Activated CD8-positive, alpha-beta T cell treated with anti-CD3 and anti-CD28 coated beads, Interleukin-2, amount 10 ng/mL, durations not matched to agents 7 days and 5 days (primary cell): ENCODE measurements around the gene KCNA3. TPM values are rescaled to one million over a fixed set of nuclear protein-coding genes. Genes with fewer than 3 reads are reported as not detected.
A peak's percentile ranks its signal among the peaks of the same experiment; 100 is the strongest.

Experiments
- ATAC-seq: fragments of 150-1000 bp; cut with Tn5 transposase; one replicate; pipeline ENCODE4 v1.10.0; 2021; ENCODE audit warnings: moderate library complexity
- CTCF ChIA-PET: fragments of 350-600 bp; sonication (Branson Sonifier 250); formaldehyde crosslinking; loops from one replicate; lab custom pipeline; 2021; ENCODE audit warnings: antibody characterized with exemption; lab: Charles Lee
- POLR2A ChIA-PET: fragments of 350-600 bp; sonication (Branson Sonifier 250); formaldehyde crosslinking; loops from one replicate; lab custom pipeline; 2021; ENCODE audit warnings: antibody characterized with exemption; lab: Charles Lee
- DNase-seq: peaks from one replicate; pipeline ENCODE4 v3.0.0-alpha.2; 2020
- H3K27ac Mint-ChIP-seq: one replicate; pipeline ENCODE4 v1.8.0; 2021; ENCODE audit warnings: mild to moderate bottlenecking, mixed read lengths
- H3K27me3 Mint-ChIP-seq: one replicate; pipeline ENCODE4 v1.8.0; 2021; ENCODE audit warnings: low read depth, mixed read lengths
- H3K36me3 Mint-ChIP-seq: one replicate; pipeline ENCODE4 v1.8.0; 2021; ENCODE audit warnings: low read depth, mixed read lengths
- H3K4me1 Mint-ChIP-seq: one replicate; pipeline ENCODE4 v1.8.0; 2021; ENCODE audit warnings: low read depth, mixed read lengths
- H3K4me3 Mint-ChIP-seq: one replicate; pipeline ENCODE4 v1.8.0; 2021; ENCODE audit warnings: mild to moderate bottlenecking, mixed read lengths
- H3K9me3 Mint-ChIP-seq: one replicate; pipeline ENCODE4 v1.8.0; 2022; ENCODE audit warnings: mixed read lengths; ENCODE audit not compliant: insufficient read depth
- total RNA-seq, 2 experiments: library from RNA; stranded (reverse); gene quantifications; one replicate each; pipeline ENCODE4 v1.2.3, GENCODE V29; 2021

KCNA3 gene
- total RNA-seq, 2 experiments from 2014 or later, result 49.0 to 49.3 TPM

- Mint-ChIP-seq H3K4me1 (peaks cover 17% of the 10 kb centered on the region), H3K4me3 (no peak overlapping the region), H3K27me3 (no peaks in the 10 kb centered on the region), H3K36me3 (peaks cover 14% of the 10 kb centered on the region), H3K9me3 (no peaks in the 10 kb centered on the region), H3K27ac (no peak overlapping the region)
- DNase-seq (no peak), ATAC-seq (no peak)
- ChIA-PET CTCF (interaction anchor here (1.3 to 1.6 kb wide), 2 partner anchors 61 to 86 kb away, joined by 4 to 5 read pairs; no protein-coding TSS in a partner anchor), POLR2A (no interaction called here)
Measured at GRCh38 chr1:110680036-110680735, 5.4 kb upstream of the KCNA3 start.

- ChIA-PET CTCF (interaction anchor here (1.3 to 8.4 kb wide), 6 partner anchors 42 to 104 kb away, joined by 3 to 60 read pairs (median 6); no protein-coding TSS in a partner anchor), POLR2A (interaction anchor here (0.8 kb wide), 1 partner anchor 10 kb away, joined by 3 read pairs; no protein-coding TSS in a partner anchor)
- DNase-seq (no peak), ATAC-seq (no peak)
- Mint-ChIP-seq H3K9me3 (no peaks in the 10 kb centered on the region), H3K27ac (no peak overlapping the region), H3K36me3 (peaks cover 29% of the 10 kb centered on the region), H3K4me3 (no peak overlapping the region), H3K27me3 (no peaks in the 10 kb centered on the region), H3K4me1 (peaks cover 17% of the 10 kb centered on the region)
Measured at GRCh38 chr1:110677526-110677925, 2.8 kb upstream of the KCNA3 start.

GRCh38 chr1:110676970-110677369 lies 2.2 kb upstream of the KCNA3 start:
- DNase-seq (no peak), ATAC-seq (no peak)
- H3K4me3 Mint-ChIP-seq, result no peak overlapping the region
- H3K27me3 Mint-ChIP-seq, result no peaks in the 10 kb centered on the region
- no peaks in the 10 kb centered on the region for H3K9me3 Mint-ChIP-seq
- peaks cover 20% of the 10 kb centered on the region for H3K4me1 Mint-ChIP-seq
- ChIA-PET CTCF (interaction anchor here (1.3 to 8.4 kb wide), 7 partner anchors 41 to 110 kb away, joined by 3 to 60 read pairs (median 6); no protein-coding TSS in a partner anchor), POLR2A (interaction anchor here (0.8 kb wide), 1 partner anchor 10 kb away, joined by 3 read pairs; no protein-coding TSS in a partner anchor)
- H3K36me3 Mint-ChIP-seq, result peaks cover 35% of the 10 kb centered on the region
- H3K27ac Mint-ChIP-seq, result no peak overlapping the region

GRCh38 chr1:110675060-110675791 lies 486 bp upstream of the KCNA3 start:
- DNase-seq, result no peak
- Mint-ChIP-seq H3K9me3 (no peaks in the 10 kb centered on the region), H3K36me3 (peaks cover 45% of the 10 kb centered on the region), H3K27ac (peak overlapping the region; percentile 73), H3K27me3 (no peaks in the 10 kb centered on the region), H3K4me3 (peak overlapping the region; percentile 95), H3K4me1 (peaks cover 29% of the 10 kb centered on the region)
- ATAC-seq, result peak; percentile 1
- ChIA-PET CTCF (interaction anchor here (1.1 to 8.4 kb wide), 5 partner anchors 27 to 90 kb away, joined by 3 to 60 read pairs (median 26); no protein-coding TSS in a partner anchor), POLR2A (interaction anchor here (2.8 to 7.0 kb wide), 7 partner anchors 28 to 199 kb away, joined by 13 to 118 read pairs (median 47); partner anchors contain the start of gene CD53)

- Mint-ChIP-seq H3K4me3 (peak overlapping the region; percentile 95), H3K4me1 (peaks cover 35% of the 10 kb centered on the region), H3K36me3 (peaks cover 47% of the 10 kb centered on the region), H3K9me3 (no peaks in the 10 kb centered on the region), H3K27ac (peak overlapping the region; percentile 91), H3K27me3 (no peaks in the 10 kb centered on the region)
- CTCF ChIA-PET, result interaction anchor here (1.1 to 8.4 kb wide), 15 partner anchors 26 to 201 kb away, joined by 3 to 60 read pairs (median 8); no protein-coding TSS in a partner anchor
- ATAC-seq (peak; percentile 3), DNase-seq (peak; percentile 43)
- POLR2A ChIA-PET, result interaction anchor here (1.0 to 7.0 kb wide), 14 partner anchors 13 to 335 kb away, joined by 3 to 118 read pairs (median 10); partner anchors contain the start of genes CD53 and RBM15
Measured at GRCh38 chr1:110673805-110674336, 869 bp downstream of the KCNA3 start.

GRCh38 chr1:110673197-110673701 lies 1.5 kb downstream of the KCNA3 start:
- Mint-ChIP-seq H3K36me3 (peaks cover 48% of the 10 kb centered on the region), H3K27ac (peak overlapping the region; percentile 91), H3K4me3 (peak overlapping the region; percentile 95), H3K9me3 (no peaks in the 10 kb centered on the region), H3K4me1 (peaks cover 40% of the 10 kb centered on the region), H3K27me3 (no peaks in the 10 kb centered on the region)
- ChIA-PET CTCF (interaction anchor here (1.1 to 8.4 kb wide), 15 partner anchors 25 to 202 kb away, joined by 3 to 60 read pairs (median 8); no protein-coding TSS in a partner anchor), POLR2A (interaction anchor here (0.6 to 7.0 kb wide), 18 partner anchors 12 to 334 kb away, joined by 3 to 118 read pairs (median 6); partner anchors contain the start of genes CD53 and RBM15)
- peak; percentile 0 for ATAC-seq
- peak; percentile 56 for DNase-seq

GRCh38 chr1:110672753-110673108 lies 2.0 kb downstream of the KCNA3 start:
- CTCF ChIA-PET, result interaction anchor here (1.3 to 8.4 kb wide), 11 partner anchors 25 to 115 kb away, joined by 3 to 60 read pairs (median 13); no protein-coding TSS in a partner anchor
- H3K36me3 Mint-ChIP-seq, result peaks cover 52% of the 10 kb centered on the region
- no peaks in the 10 kb centered on the region for H3K9me3 Mint-ChIP-seq
- H3K27ac Mint-ChIP-seq, result peak overlapping the region; percentile 91
- peak overlapping the region; percentile 95 for H3K4me3 Mint-ChIP-seq
- ATAC-seq, result peak; percentile 22
- DNase-seq, result peak; percentile 53
- POLR2A ChIA-PET, result interaction anchor here (0.6 to 7.0 kb wide), 18 partner anchors 12 to 1189 kb away, joined by 3 to 118 read pairs (median 6); partner anchors contain the start of genes CD53 and RBM15
- H3K27me3 Mint-ChIP-seq, result no peaks in the 10 kb centered on the region
- peaks cover 42% of the 10 kb centered on the region for H3K4me1 Mint-ChIP-seq

GRCh38 chr1:110672001-110672752 lies 2.6 kb downstream of the KCNA3 start:
- ATAC-seq (peak; percentile 34), DNase-seq (peak; percentile 88)
- Mint-ChIP-seq H3K4me1 (peaks cover 47% of the 10 kb centered on the region), H3K36me3 (peaks cover 56% of the 10 kb centered on the region), H3K27me3 (no peaks in the 10 kb centered on the region), H3K4me3 (peak overlapping the region; percentile 95), H3K9me3 (no peaks in the 10 kb centered on the region), H3K27ac (peak overlapping the region; percentile 91)
- ChIA-PET CTCF (interaction anchor here (1.5 to 8.4 kb wide), 8 partner anchors 24 to 116 kb away, joined by 3 to 60 read pairs (median 20); no protein-coding TSS in a partner anchor), POLR2A (interaction anchor here (0.7 to 7.0 kb wide), 14 partner anchors 11 to 1189 kb away, joined by 3 to 118 read pairs (median 12); partner anchors contain the start of genes CD53 and RBM15)

- ChIA-PET POLR2A (interaction anchor here (0.8 to 7.0 kb wide), 7 partner anchors 24 to 640 kb away, joined by 3 to 118 read pairs (median 21); no protein-coding TSS in a partner anchor), CTCF (interaction anchor here (1.1 to 8.4 kb wide), 5 partner anchors 23 to 110 kb away, joined by 3 to 60 read pairs (median 44); no protein-coding TSS in a partner anchor)
- peak overlapping the region; percentile 95 for H3K4me3 Mint-ChIP-seq
- H3K36me3 Mint-ChIP-seq, result peaks cover 57% of the 10 kb centered on the region
- peaks cover 46% of the 10 kb centered on the region for H3K4me1 Mint-ChIP-seq
- H3K9me3 Mint-ChIP-seq, result no peaks in the 10 kb centered on the region
- no peaks in the 10 kb centered on the region for H3K27me3 Mint-ChIP-seq
- peak overlapping the region; percentile 91 for H3K27ac Mint-ChIP-seq
- ATAC-seq (no peak), DNase-seq (no peak)
Measured at GRCh38 chr1:110671361-110671760, 3.4 kb downstream of the KCNA3 start.

GRCh38 chr1:110668549-110668948 lies 6.2 kb downstream of the KCNA3 start:
- peak; percentile 21 for ATAC-seq
- peak overlapping the region; percentile 78 for H3K27ac Mint-ChIP-seq
- H3K36me3 Mint-ChIP-seq, result peaks cover 52% of the 10 kb centered on the region
- no peak for DNase-seq
- H3K4me1 Mint-ChIP-seq, result peaks cover 35% of the 10 kb centered on the region
- H3K9me3 Mint-ChIP-seq, result no peaks in the 10 kb centered on the region
- POLR2A ChIA-PET, result interaction anchor here (1.1 to 4.0 kb wide), 8 partner anchors 21 to 205 kb away, joined by 3 to 33 read pairs (median 7); partner anchors contain the start of gene CD53
- CTCF ChIA-PET, result interaction anchor here (0.6 to 3.6 kb wide), 10 partner anchors 21 to 196 kb away, joined by 3 to 41 read pairs (median 6); no protein-coding TSS in a partner anchor
- H3K27me3 Mint-ChIP-seq, result no peaks in the 10 kb centered on the region
- H3K4me3 Mint-ChIP-seq, result peak overlapping the region; percentile 66
